Right ventricle myocardium inferior (tissue), 1 donor: ENCODE data around the gene HTRA2. TPM values are rescaled to one million over a fixed set of nuclear protein-coding genes. Genes with fewer than 3 reads are reported as not detected.
"Not testable (repeated sequence)": the region's sequence is repeated elsewhere in the genome, so short reads cannot be mapped to it uniquely, and the experiment has no call there.

Source experiments
- ATAC-seq: fragments of 200-7000 bp; cut with Tn5 transposase; one replicate; pipeline ENCODE4 v1.9.1; 2020; ENCODE audit warnings: mild to moderate bottlenecking, moderate library complexity
- DNase-seq: peaks from one replicate; pipeline ENCODE4 v3.0.0; 2021; ENCODE audit errors: missing footprints
- intact Hi-C: fragments of 100-400 bp; cut with DNase I; formaldehyde crosslinking; loops from one replicate; pipeline ENCODE4 v1.11.0; 2022
- long read RNA-seq: library from polyadenylated mRNA; unstranded; transcript quantifications from one replicate; pipeline ENCODE4 v2.0.0, GENCODE V29; 2021
- total RNA-seq: library from RNA; stranded (reverse); fragmentation: NEBNext Ultra II Directional; extraction: Animal tissue kit (Norgen Biotek cat#: 25700); gene quantifications from one replicate; pipeline ENCODE4 v1.2.1, GENCODE V29; 2021
- donor health status: DM: no; HTN: yes; CAD: no; lungs with severe emphysema.

Gene HTRA2
- total RNA-seq = 29.2 TPM
- long read RNA-seq, transcript HTRA2-201 (8 exons, 2,370 nt) = major isoform, 18 of 23 reads
- long read RNA-seq, partial matches to known transcripts = 1 of 23 reads
- long read RNA-seq, other reads (novel, unspliced or antisense) = 2 of 23 reads

DNA sequence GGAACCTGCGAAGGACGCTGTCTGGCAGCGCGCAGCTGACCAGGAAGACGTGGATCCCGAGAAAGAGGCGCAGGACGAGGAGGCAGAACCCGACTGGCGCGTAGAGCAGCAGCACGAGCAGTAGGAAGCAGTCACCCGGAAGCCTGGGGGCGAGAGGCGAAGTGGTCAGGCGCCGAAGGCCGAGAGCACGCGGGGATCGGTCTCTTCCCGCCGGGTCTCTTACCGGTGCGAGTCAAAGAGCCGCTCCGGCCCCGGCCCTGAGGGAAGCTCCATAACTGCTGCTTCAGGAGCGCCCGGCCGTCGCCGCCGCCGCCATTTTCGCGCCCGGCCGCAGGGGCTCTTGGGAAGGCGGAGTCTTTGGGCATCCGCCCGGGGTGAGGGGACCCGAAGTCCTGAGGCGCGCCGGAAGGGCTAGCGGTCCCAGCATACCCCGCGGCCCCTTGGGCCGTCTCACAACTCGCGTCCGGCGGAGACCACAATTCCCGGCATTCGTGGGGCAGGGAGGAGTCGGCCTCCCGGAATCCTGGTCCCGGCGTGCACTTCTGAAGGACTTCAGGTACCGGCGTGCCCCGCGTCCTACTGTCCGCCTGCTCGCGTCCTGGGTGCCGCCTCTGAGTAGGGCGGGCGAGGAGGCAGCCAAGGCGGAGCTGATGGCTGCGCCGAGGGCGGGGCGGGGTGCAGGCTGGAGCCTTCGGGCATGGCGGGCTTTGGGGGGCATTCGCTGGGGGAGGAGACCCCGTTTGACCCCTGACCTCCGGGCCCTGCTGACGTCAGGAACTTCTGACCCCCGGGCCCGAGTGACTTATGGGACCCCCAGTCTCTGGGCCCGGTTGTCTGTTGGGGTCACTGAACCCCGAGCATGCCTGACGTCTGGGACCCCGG, at the start of gene HTRA2, which contains the start of gene AUP1:
Gene HTRA2 (plus strand): TSS at position 577 of the 882 bp plus-strand sequence. CDS start 74 bp downstream, at position 651.
Gene AUP1 (minus strand): TSS at position 350 of the 882 bp plus-strand sequence. CDS start 77 bp downstream, at position 273.
- ATAC-seq (peak; percentile 97), DNase-seq (peak; percentile 99)
- intact Hi-C loops = loop anchor here (2.0 kb wide), 3 partner anchors 19 to 47 kb away; partner anchors contain the start of genes CCDC142, PCGF1 and TTC31

DNA sequence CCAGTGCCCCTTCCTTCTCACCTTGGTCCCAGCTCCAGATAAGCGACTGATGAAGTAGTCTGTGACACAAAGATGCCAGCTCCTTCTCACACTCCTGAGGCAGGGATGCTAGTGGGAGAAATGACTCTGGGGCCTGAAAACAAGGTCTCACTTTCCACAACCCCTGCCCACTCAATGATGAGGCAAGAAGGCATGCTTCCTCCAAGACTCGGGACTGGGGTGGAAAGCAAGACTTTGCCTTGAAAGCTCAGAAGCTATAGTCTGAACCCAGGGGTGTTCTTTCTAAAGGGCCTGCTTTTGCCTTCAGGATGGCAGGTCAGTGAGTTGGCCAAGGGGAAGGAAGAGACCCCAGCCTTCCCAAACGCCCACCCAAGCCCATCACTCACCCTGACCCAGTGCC, 48.3 kb upstream of the HTRA2 start:
- intact Hi-C loops = no loop called here
- no peak for ATAC-seq
- no peak for DNase-seq

DNA sequence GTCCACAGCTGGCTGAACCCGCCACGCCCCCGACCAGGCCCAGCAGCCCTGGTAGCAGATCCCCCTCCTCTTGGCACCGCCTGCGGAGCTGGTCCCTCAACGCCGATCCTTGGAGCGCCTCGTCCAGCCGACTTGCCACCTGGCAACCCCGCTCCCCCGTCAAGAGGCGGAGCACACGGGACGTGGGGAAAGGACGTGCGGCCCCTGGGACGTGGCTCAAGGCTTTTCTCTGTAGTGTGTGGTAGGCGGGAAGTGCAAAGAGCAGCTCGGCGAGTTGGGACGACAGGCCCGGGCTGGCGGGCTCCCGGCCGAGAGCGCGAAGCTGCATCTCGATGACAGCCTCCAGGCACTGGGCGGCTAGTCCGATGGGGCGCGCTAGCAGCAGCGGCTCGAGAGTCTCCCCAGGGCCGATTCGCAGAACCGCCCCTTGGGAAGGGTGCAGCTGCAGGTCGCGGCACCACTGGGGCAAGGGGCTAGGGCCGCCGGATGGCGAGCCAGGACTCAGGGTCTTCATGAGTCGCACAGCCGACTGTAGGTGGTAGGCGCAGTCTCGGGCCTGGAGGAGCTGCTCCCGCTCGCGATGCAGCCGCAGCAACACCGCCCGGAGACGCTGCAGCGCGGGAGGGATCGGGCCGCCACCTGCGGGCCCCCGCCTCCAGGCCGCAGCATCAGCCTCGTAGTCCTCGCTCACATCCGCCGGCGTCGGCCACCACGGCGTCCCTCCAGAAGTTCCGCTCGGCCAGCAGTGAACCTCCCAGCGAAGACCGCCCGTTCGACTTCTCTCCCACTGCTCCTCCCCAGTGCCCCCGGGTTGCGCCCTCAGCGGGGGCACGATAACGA, 47.6 kb upstream of the HTRA2 start:
- DNase-seq = no peak
- intact Hi-C loops = loop anchor here (2.0 kb wide), 2 partner anchors 27 to 47 kb away; partner anchors contain the start of genes AUP1, HTRA2 and INO80B
- peak; percentile 56 for ATAC-seq

DNA sequence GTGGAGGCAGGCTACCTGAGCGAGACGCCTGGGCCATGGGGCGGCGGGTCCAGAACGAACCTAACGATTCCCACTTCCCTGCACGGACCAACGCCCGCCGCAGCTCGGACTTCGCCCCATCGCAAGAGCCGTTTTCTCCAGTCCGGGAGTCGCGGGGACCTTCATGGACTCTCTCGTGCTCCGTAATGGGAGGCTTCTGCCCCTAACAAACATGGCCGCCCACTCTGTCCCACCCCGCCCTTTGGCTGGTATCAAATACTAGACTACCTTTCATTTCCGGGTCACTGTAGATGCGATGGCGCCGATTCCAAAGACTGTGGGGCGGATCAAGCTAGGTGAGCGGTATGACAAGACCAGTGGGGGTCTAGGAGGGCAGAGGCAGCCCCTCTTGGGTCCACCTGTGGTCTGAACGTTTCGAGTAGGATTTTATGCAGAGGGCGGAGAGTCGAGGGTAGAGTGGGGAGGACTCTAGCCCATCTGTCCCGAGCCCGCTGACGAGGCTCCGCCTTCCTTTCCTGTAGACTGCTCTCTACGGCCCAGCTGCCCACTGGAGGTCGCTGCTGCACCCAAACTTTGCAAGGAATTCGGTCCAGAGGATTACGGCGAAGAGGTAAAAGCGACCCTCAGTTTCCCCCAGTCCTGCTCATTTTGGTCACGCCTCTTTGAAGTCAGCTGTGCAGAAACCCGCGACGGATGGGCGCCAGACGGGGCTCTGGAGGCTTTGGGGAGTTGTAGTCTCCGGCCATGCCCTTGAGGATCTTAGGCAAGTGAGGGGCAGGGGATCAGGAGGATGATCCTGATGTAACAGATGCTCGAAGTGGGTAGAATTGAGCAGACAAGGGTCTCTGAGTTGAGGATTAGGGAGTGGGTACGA, 46.7 kb upstream of the HTRA2 start, which contains the start of the genes CCDC142 and TTC31:
Gene CCDC142 (minus strand): TSS at position 198 of the 874 bp plus-strand sequence. CDS start 161 bp downstream, at position 37.
Gene TTC31 (plus strand): TSS at position 281 of the 874 bp plus-strand sequence. CDS start 15 bp downstream, at position 296.
- intact Hi-C loops = loop anchor here (1.0 to 2.0 kb wide), 3 partner anchors 28 to 104 kb away; partner anchors contain the start of genes AUP1, HTRA2 and INO80B
- DNase-seq (peak; percentile 97), ATAC-seq (peak; percentile 99)

DNA sequence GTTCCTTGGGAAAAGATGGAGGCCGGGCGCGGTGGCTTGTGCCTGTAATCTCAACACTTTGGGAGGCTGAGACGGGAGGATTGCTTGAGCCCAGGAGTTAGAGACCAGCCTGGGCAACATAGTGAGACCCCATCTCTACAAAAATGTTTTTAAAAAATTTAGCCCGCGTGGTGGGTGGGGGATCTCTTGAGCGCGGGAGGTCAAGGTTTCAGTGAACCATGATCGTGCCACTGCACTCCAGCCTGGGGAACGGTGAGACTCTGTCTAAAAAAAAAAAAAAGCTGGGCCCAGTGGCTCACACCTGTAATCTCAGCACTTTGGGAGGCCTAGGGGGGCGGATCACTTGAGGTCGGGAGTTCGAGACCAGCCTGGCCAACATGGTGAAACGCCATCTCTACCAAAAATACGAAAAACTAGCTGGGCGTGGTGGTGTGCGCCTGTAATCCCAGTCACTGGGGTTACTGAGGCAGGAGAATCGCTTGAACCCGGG, 46.0 kb upstream of the HTRA2 start:
- intact Hi-C loops = loop anchor here (1.0 to 2.0 kb wide), 3 partner anchors 29 to 104 kb away; partner anchors contain the start of genes AUP1, HTRA2 and INO80B
- DNase-seq, ATAC-seq: not testable (repeated sequence)

DNA sequence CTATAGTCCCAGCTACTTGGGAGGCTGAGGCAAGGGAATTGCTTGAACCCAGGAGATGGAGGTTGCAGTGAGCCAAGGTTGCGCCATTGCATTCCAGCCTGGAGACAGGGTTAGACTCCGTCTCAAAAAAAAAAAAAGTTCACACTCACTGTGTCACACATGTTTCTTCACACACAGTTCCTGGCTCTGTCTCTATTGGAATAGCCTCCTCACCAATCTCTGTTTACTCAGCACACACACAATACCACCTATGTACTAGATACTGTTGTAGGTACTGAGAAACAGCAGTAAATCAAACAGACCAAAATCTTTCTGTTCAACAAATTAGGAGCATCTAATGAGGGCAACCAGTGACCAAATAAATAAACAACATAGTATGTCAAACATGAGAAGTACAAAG, 43.6 kb upstream of the HTRA2 start:
- no peak for ATAC-seq
- DNase-seq = no peak
- intact Hi-C loops = no loop called here

DNA sequence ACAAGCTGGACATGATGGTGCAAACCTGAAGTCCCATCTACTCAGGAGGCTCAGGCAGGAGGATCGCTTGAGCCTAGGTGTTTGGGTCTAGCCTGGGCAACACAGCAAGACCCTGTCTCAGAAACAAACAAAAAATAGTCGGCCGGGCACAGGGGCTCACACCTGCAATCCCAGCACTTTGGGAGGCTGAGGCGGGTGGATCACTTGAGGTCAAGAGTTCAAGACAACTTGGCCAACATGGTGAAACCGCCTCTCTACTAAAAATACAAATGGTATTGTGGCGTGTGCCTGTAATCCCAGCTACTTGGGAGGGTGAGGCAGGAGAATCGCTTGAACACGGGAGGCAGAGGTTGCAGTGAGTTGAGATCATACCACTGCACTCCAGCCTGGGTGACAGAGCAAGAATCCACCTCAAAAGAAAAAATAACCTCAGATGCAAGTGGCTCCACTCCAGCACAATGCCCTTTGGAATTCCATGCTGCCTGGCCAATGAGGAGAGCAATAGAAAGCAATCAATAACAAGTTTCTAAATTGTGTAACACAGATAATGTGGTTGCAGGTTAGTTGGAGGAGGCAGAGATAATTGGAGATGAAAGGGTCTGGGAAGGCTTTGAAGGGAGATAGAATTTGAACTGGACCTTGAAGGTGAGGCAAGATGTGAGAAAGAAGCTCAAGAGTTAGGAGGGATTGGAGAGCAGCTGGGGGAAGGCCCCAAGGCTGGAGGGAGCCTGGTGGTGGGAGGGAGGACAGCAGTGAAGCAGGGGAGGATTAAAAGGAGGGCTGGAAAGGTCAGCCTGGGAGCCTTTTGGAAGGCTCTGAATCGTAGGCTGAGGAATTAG, 40.9 kb upstream of the HTRA2 start:
- DNase-seq = no peak
- intact Hi-C loops = no loop called here
- ATAC-seq = no peak

DNA sequence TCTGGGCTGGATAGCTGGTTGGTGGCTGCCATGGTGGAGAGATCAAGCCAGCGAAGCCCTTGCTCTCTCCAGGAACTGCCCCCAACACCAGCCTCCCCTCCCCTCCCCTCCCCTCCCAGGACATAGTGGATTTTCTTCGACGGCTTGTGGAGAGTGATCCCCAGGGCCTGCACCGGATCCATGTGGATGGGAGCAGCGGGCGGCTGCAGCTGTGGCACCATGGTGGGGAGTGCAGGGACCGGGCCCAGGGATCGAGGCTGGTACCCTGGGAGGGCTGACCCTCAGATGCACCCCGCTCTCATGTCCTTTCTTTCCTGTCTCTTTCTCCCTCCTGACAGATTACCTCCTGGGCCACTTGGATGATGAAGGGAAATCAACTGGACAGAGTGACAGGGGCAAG, 39.8 kb upstream of the HTRA2 start:
- ATAC-seq (no peak), DNase-seq (no peak)
- intact Hi-C loops = no loop called here

DNA sequence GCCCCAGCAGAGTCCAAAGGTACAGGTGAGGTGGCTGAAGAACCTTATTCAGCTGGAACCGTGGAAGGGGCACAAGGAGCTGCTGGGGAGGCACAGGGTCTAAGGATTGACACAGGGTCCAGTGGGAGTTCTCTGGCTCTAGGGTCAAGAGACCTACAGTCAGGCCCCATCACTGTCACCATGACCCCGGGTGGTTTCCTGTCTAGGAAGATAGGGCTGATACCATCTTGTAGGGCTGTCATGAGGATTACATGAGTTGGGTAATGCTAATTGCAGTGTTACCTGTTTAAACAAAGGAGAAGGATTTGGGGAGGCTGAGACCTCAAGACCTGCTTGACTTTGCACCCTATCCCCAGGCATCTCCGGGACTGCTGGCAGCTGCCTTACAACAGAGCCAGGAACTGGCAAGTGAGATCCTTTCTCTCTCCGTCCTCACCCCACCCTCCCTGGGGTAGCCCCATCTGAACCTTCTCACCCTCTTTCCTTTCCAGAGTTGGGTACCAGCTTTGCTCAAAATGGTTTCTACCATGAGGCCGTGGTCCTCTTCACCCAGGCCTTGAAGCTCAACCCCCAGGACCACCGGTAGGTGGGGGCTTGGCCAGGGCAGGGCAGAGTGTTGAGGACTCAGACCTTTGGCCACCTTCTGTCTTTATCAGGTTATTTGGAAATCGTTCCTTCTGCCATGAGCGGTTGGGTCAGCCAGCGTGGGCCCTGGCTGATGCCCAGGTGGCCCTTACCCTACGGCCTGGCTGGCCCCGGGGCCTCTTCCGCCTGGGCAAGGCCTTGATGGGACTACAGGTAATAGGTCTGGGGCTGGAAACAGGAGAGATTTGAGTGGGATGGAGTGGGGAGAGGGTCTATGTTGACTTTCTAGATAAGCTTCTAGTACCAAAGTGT, 37.8 kb upstream of the HTRA2 start:
- DNase-seq (no peak), ATAC-seq (no peak)
- intact Hi-C loops = no loop called here

DNA sequence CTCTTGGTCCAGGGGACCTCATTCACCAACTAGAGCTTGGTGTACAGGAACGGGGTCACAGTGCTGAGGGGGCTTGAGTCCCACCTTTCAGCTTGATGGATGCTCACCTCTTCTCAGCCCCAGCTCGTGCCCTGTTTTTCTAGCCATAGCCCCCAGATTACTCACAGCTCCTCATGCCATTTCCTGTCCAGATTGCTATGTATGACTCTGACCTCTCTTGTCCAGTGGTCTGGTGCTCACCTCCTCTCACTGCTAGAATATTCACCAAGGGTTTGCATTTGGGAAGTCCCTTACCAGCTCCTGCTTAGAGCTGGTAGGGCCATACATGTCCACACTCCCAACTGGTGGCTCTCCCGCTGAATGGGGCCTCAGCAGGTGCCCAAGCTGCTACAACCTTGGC, 36.2 kb upstream of the HTRA2 start:
- DNase-seq (no peak), ATAC-seq (no peak)
- intact Hi-C loops = no loop called here

DNA sequence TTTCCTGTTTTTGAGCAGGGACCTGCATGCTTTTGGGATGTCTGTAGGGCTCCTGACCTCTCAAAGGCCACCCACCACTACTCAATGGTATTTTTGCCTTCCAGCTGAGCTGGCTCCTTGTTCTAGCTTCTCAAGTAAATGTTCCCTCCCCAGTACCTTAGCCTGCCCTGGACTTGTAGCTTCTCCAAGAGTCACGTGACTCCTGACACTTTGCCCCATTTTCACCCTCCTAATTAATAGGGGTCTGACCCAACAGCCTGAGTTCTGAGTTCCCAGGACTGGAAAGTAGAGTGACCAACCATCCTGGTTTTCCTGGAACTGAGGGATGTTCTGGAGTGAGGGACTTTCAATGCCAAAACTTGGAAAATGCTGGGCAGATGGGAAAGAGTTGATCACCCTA, 34.3 kb upstream of the HTRA2 start:
- DNase-seq (no peak), ATAC-seq (no peak)
- intact Hi-C loops = no loop called here

DNA sequence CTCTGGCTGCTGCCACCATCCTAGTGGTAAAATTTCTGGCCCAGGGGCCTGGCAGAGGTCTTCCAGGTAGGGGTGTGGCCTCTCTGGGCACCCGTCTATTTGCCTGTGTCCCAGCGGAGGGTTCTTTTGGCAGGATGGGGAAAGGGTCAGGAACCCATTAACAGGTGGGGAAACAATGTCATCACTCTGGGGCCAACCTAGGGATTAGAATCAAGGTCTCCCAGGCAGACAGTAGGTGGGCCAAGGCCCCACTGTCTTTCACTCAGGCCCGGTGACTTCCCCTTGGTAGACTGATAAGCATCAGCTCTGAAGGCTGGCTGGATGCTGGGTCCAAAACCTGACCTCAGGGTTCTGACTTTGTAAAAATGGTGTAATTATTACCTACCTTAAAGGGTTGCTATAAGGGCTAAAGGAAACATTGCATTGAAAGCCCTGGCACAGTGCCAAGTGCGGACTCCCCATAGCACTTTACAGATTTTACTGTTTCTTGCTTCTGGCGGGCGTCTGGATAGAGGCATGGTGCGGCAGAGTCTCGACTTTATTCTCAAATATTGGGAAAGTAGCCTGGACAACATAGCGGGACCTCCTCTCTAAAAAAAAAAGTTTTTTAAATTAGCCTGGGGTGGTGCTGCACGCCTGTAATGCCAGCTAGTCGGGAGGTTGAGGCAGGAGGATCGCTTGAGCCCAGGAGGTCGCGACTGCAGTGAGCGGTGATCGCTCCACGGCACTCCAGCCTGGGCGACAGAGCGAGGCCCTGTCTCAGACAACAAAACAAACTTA, 32.5 kb upstream of the HTRA2 start:
- intact Hi-C loops = no loop called here
- ATAC-seq = no peak
- DNase-seq = no peak

DNA sequence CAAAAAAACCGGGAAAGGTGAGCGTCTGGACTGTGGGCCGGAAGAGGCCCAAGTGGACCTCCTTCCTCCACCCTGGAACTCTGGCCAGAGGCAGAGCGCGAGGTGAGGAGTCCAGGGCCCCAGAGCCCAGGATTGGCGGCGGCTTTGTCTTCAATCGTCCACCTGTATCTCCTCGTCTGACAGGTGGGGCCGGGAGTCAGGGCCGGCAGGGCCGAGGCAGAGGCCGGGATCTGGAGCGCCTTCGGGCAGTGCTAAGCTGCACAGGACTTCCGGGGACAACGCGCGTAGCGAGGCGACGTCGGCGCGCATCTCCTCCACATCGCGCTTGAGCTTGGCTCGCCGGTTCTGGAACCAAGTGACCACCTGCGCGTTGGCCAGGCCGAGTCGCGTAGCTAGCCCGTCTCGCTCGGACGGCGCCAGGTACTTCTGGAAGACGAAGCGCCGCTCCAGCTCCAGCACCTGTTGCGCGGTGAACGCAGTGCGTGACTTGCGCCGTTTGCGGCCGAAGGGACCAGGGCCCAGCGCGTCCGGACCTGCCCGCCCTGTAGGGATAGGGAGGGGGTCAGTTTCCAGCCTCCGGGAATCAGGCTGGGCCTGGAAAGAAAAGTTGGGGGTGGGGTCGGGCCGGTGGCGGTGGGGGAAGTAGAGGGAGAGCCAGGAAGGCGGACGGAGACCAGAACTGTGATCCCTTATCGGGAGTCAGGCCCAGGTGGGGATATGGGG, 31.8 kb upstream of the HTRA2 start:
- intact Hi-C loops = no loop called here
- no peak for ATAC-seq
- peak; percentile 46 for DNase-seq

DNA sequence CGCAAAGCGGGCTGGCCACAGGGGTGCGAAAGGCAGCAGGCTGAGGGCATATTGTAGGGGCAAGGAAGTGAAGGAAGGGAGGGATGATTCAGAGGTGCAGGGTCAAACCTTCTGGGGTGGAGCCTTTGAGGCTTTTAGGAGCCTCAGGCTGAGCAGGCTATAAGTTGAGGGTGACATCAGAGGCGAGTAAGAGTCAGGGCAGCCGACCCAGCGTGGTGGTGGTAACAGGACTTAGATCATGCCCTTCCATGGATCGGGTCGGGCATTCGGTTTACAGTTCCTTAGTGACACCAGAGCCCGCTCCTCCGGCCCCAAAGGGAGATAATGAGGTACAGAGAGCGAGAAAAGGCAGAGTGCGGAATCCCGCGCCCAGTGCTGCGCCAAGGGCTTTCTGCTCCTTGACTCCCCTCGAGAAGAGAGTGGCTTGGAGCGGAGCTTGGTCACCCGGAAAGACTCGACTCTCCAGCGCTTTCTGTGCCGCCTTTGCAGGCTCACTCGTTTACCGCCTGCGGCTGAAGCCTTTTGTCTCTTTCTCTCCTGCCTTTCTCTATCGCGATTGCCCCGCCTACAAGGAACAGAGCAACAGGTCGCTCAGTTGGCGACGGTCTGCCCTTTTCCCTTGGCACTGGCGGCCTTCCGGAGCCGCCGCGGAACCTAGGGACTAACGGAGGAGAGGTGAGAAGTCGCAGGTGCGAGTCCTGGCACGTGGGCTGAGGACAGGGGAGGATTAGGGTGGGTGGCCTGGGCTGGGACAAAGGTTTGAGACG, 31.1 kb upstream of the HTRA2 start:
- DNase-seq (peak; percentile 56), ATAC-seq (no peak)
- intact Hi-C loops = no loop called here
